Osteocyte (in vitro differentiated cells): ENCODE results near the gene CRYGN. TPM values are rescaled to one million over a fixed set of nuclear protein-coding genes. Genes with fewer than 3 reads are reported as not detected.

Source experiments
- DNase-seq: peaks from one replicate; pipeline ENCODE4 v3.0.0; 2021; ENCODE audit warnings: mixed read lengths; ENCODE audit not compliant: unreplicated experiment; ENCODE audit errors: extremely low spot score
- H3K27ac Mint-ChIP-seq: one replicate; pipeline ENCODE4 v1.8.0; 2021; ENCODE audit warnings: mild to moderate bottlenecking, mixed read lengths; ENCODE audit not compliant: unreplicated experiment
- H3K27me3 Mint-ChIP-seq: one replicate; pipeline ENCODE4 v1.8.0; 2021; ENCODE audit warnings: mixed read lengths; ENCODE audit not compliant: unreplicated experiment
- H3K36me3 Mint-ChIP-seq: one replicate; pipeline ENCODE4 v1.8.0; 2021; ENCODE audit warnings: mixed read lengths; ENCODE audit not compliant: unreplicated experiment
- H3K4me1 Mint-ChIP-seq: one replicate; pipeline ENCODE4 v1.8.0; 2021; ENCODE audit warnings: mixed read lengths; ENCODE audit not compliant: unreplicated experiment
- H3K4me3 Mint-ChIP-seq: one replicate; pipeline ENCODE4 v1.8.0; 2021; ENCODE audit warnings: mild to moderate bottlenecking, moderate library complexity, mixed read lengths; ENCODE audit not compliant: unreplicated experiment
- H3K9me3 Mint-ChIP-seq: one replicate; pipeline ENCODE4 v1.8.0; 2021; ENCODE audit warnings: mixed read lengths; ENCODE audit not compliant: unreplicated experiment
- CTCF ChIP-seq: fragments of 200-600 bp; sonication (generic); IDR thresholded peaks from 2 replicates; pipeline ENCODE4 v1.5.0; 2021; ENCODE audit warnings: antibody characterized with exemption, mild to moderate bottlenecking, moderate library complexity
- total RNA-seq: library from RNA; stranded (reverse); gene quantifications from 2 replicates; pipeline ENCODE4 v1.2.1, GENCODE V29; 2021

CRYGN gene
- total RNA-seq, 1 donor from 2014 or later = not detected

GRCh38 chr7:151484971-151485707 lies 45.2 kb upstream of the CRYGN start:
- H3K4me3 Mint-ChIP-seq = no peak overlapping the region
- no peak for TF ChIP-seq CTCF
- H3K27me3 Mint-ChIP-seq = no peaks in the 10 kb centered on the region
- DNase-seq = no peak
- H3K4me1 Mint-ChIP-seq = peaks cover 31% of the 10 kb centered on the region
- H3K36me3 Mint-ChIP-seq = peaks cover 52% of the 10 kb centered on the region
- no peak overlapping the region for H3K27ac Mint-ChIP-seq
- no peaks in the 10 kb centered on the region for H3K9me3 Mint-ChIP-seq

- no peaks in the 10 kb centered on the region for H3K27me3 Mint-ChIP-seq
- H3K9me3 Mint-ChIP-seq = no peaks in the 10 kb centered on the region
- no peak overlapping the region for H3K4me3 Mint-ChIP-seq
- TF ChIP-seq CTCF = no peak
- peaks cover 45% of the 10 kb centered on the region for H3K36me3 Mint-ChIP-seq
- H3K27ac Mint-ChIP-seq = no peak overlapping the region
- H3K4me1 Mint-ChIP-seq = peaks cover 25% of the 10 kb centered on the region
- DNase-seq = no peak
Measured at GRCh38 chr7:151483711-151483983, 43.7 kb upstream of the CRYGN start.

GRCh38 chr7:151482883-151483710 lies 43.2 kb upstream of the CRYGN start:
- peaks cover 42% of the 10 kb centered on the region for H3K36me3 Mint-ChIP-seq
- TF ChIP-seq CTCF = no peak
- H3K27ac Mint-ChIP-seq = no peak overlapping the region
- no peak for DNase-seq
- H3K9me3 Mint-ChIP-seq = no peaks in the 10 kb centered on the region
- no peaks in the 10 kb centered on the region for H3K27me3 Mint-ChIP-seq
- peaks cover 20% of the 10 kb centered on the region for H3K4me1 Mint-ChIP-seq
- no peak overlapping the region for H3K4me3 Mint-ChIP-seq

GRCh38 chr7:151481650-151482505 lies 41.9 kb upstream of the CRYGN start:
- Mint-ChIP-seq H3K4me3 (no peak overlapping the region), H3K27me3 (no peaks in the 10 kb centered on the region), H3K9me3 (no peaks in the 10 kb centered on the region), H3K4me1 (peaks cover 13% of the 10 kb centered on the region), H3K27ac (no peak overlapping the region), H3K36me3 (peaks cover 35% of the 10 kb centered on the region)
- no peak for TF ChIP-seq CTCF
- DNase-seq = no peak
